Uterus (tissue), 2 donors: ENCODE data around the gene ASTN2.

Experiments
- POLR2A ChIP-seq, 2 donors: fragments of 450-650 bp; IDR thresholded peaks; one replicate each; pipeline ENCODE4 v1.6.1; 2016; ENCODE audit warnings: antibody characterized with exemption in 2 of 2, mild to moderate bottlenecking in 1 of 2, moderate library complexity in 1 of 2
- TF ChIP-seq, protein P1 (sequence below), 4 experiments: fragments of 200-600 bp in 2 of 4; fragments of 450-650 bp in 2 of 4; sonication (generic) in 2 of 4; IDR thresholded peaks; one replicate each; pipeline ENCODE4 v1.5.1; 2016 to 2019; ENCODE audit warnings: antibody characterized with exemption in 4 of 4, mild to moderate bottlenecking in 2 of 4, moderate library complexity in 1 of 4

DNA sequence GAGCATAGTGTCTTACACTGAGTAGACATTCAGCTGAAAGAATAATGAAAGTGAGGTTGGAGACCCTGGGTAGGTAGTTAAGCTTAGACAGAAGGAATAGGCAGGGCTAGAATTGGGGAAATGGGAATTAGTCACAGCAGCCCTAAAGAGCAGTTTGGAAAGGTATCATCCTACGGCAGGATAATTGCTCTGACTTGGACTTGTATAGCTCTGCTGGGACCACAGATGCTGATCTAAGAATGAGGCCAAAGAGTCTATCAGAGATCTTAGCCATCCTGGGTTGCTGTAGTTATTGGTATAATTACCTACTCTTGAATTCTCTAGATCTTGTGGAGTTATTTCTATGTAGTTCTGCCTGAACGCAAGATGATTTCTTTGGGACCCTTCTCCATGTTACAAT is 288.0 kb downstream of the ASTN2 start:
- TF ChIP-seq, protein P1, sequence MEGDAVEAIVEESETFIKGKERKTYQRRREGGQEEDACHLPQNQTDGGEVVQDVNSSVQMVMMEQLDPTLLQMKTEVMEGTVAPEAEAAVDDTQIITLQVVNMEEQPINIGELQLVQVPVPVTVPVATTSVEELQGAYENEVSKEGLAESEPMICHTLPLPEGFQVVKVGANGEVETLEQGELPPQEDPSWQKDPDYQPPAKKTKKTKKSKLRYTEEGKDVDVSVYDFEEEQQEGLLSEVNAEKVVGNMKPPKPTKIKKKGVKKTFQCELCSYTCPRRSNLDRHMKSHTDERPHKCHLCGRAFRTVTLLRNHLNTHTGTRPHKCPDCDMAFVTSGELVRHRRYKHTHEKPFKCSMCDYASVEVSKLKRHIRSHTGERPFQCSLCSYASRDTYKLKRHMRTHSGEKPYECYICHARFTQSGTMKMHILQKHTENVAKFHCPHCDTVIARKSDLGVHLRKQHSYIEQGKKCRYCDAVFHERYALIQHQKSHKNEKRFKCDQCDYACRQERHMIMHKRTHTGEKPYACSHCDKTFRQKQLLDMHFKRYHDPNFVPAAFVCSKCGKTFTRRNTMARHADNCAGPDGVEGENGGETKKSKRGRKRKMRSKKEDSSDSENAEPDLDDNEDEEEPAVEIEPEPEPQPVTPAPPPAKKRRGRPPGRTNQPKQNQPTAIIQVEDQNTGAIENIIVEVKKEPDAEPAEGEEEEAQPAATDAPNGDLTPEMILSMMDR (IDR thresholded peaks at IDR 0.05), result no peak
- no peak for TF ChIP-seq POLR2A (IDR thresholded peaks at IDR 0.05)
